NK-92 (cell line): ENCODE data around the gene DSC1.

Source experiments
- DNase-seq: peaks from one replicate; lab custom pipeline; 2025; ENCODE audit not compliant: unreplicated experiment; lab: John Stamatoyannopoulos, UW

Gene DSC1, protein sequence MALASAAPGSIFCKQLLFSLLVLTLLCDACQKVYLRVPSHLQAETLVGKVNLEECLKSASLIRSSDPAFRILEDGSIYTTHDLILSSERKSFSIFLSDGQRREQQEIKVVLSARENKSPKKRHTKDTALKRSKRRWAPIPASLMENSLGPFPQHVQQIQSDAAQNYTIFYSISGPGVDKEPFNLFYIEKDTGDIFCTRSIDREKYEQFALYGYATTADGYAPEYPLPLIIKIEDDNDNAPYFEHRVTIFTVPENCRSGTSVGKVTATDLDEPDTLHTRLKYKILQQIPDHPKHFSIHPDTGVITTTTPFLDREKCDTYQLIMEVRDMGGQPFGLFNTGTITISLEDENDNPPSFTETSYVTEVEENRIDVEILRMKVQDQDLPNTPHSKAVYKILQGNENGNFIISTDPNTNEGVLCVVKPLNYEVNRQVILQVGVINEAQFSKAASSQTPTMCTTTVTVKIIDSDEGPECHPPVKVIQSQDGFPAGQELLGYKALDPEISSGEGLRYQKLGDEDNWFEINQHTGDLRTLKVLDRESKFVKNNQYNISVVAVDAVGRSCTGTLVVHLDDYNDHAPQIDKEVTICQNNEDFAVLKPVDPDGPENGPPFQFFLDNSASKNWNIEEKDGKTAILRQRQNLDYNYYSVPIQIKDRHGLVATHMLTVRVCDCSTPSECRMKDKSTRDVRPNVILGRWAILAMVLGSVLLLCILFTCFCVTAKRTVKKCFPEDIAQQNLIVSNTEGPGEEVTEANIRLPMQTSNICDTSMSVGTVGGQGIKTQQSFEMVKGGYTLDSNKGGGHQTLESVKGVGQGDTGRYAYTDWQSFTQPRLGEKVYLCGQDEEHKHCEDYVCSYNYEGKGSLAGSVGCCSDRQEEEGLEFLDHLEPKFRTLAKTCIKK

DNA sequence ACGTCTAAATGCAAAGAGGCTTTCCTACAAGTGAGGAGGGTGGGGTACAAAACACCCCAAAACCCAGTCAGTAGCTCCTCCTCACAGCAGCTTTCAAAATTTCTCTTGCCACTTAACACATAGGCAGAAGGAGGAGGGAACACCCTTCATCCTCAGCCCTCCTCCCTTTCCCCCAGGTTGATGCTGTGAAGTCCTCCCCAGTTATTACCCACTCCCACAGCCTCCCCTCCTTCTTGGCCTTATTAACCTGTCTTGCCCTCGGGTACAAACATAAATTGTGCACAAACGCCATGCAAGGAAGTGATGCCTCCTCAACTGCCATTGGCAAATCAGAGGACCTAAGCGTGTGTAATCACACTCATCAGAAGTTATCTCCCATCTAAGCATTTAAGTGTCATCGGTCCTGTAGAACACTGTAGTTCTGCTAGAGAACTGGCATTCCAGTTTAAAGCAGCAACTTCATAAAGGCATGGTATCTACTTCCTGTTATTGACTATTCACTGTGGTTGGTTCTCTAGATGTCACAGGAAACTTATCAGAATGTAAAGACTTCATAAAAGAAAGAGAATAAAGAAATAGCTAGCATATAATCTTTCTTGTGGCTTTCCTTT, at the start of gene DSC1:
DSC1 (minus strand) TSS at position 32 of the 611 bp plus-strand sequence. CDS start 262 bp downstream, outside the sequence.
- DNase-seq: no peak

DNA sequence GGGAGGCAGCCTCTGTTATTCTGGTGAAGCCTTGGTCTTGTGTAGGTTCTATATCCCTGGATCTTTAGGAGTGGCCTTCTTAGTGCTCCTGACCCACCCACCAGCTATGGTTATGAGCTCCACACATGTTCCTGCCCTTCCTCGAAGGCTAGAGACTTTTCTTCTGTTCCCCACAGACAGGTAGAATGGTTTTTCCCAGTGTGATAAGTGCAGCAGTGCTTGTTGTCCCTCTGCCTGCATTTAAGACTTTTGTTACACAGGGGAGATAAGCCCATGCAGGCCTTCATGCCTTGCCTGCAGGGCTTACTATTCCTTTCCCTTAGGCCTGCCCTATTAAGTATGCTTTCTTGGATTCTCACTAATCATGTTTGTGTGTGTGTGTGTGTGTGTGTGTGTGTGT, 48.4 kb upstream of the DSC1 start:
- no peak for DNase-seq

DNA sequence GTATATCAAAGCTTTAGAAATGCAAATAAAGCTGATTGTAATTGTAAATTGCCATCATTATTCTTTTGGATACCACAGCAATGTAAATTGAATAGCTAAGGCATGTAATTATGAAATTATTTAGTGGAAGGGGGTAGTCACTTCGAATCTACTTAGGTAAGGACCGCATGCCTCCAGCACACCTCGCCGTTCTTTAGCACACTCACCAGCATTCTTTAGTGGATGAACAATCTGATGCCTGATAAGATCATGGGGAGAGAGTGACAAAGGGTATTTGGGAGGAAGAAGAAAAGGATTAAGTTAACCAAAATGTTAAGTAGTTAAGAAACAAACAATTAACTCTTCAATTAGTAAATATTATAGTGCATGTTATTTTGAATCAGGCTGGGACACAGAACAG, 46.4 kb upstream of the DSC1 start:
- no peak for DNase-seq

DNA sequence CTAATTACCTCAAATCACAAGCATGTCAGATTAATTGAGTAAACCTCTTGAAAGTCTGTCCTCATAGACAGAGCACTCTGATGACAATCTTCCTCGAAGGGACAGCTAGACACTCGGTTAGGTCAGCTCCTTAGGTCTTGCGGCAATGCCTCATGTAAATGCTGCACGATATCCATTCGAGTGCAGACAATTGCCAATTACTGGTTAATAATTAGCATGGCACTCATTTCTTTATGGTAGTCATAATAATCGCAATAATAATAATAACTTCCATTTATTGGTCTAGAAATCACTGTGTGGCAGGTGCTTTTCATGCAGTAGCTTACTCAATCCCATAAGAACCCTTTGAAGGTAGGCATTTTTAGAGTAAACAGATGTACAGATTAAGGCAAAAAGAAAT, 44.7 kb upstream of the DSC1 start:
- no peak for DNase-seq

DNA sequence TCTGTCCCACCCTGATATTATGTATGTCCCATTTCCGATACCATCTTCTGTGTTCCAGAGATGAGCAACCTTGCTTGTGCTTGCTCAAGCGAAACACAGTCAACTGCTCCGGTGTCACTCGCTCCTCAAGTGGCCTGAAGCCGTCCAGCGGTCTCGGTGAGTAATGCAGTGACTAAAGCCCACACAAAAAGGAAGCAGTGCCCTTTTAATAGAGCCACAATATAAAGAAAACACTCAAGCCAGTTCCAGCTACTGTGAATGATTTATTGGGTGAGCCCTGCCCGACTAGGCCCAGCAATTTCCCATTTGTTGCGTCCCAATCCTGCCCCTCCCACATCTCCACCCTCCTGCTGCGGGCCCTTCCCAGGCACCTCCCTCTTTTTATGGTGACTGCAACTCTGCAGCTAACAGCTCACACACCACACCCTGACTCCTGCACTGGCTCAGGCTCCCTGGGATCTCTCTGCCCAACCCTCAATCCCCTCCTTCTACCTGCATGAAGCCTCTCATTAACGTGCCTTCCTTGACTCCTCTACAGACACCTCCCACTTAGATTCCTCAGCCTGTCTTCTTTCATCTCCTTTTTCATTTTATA, 44.2 kb upstream of the DSC1 start:
- no peak for DNase-seq

DNA sequence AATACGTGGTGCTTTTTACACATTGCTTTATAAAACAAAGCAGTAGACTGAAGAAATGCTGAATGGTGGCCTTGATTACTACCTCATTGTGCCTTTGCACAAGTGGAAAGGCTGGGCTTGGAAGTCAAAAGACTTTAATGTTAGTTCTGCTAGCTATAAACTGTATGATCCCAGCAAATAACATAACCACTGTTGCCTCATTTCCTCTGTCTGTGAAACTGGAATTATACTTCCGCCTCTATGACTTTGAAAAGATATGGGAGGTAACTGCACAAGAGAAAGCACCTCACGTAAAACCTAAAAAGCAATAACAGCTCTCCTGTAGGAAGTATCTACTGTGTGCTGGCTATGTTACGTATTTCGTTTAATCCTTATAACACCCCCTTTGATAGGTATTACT, 43.4 kb upstream of the DSC1 start:
- DNase-seq: no peak

DNA sequence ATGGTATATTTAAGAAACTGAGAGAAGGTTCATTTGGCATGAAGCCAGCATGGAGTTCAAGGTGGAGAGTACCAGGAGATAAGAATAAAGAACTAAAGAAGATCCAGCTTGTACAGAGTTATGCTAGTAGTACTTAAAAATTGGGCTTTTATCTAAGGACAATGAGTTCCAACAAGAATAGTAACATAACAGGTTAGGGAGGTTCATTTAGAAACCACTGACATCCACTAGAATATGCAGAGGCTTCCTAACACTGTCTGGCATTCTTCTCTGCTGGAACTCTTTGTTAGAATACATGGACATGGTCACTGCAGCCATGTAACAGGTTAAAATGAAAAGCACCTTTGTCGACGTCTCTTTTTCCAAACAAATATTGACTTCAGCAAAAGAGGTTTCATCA, 42.6 kb upstream of the DSC1 start:
- no peak for DNase-seq

DNA sequence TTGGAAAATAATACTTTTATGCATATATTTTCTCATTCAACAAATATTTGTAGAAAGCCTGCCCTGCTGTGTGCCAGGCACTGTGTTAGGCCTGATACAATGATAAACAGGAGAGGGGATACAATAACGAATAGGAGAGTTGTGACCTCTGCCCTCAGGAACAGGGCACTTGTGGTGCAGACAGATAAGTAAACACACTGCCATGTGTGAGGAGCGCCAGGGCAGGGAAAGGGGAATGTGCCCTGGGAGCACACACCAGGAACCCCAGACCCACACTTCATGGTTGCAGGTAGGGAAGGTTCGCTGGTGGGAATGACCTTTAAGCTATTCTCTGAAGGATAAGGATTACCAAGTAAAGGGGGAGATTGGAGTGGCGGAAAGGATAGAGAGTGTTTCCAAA, 42.2 kb upstream of the DSC1 start:
- no peak for DNase-seq

DNA sequence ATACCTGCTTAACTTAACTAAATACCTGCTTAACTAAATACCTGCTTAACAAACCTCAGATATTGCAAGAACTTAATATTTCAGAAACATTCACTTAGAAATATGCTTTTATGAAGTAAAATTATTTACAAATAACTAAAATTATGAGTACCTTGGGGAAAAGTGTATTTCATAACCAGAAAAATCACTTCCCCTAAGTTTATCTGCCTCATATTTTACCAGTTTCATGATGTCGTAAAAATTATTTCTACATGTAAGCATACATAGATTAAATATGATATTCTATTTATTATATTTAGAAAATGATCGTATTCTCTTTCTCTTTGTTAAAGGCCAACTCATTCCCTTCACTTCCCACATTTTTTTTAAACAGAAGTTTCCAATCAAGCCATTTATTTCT, 41.5 kb upstream of the DSC1 start:
- DNase-seq: no peak

DNA sequence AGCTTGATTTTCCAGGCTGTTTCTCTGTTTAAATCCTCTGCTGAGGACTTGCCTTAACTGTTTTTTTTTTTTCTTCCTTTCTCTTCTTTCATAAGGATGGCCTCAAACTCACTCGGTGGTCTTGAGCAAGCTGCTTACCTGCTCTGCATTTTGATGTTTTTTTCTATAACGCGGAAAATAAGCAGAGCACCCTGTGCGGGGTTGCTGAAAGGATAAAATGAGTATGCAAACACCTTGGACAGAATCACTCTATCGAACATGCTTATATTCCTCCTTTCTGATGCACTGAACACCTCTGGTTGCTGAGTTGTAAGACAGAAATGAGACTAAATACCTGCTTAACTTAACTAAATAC, 41.1 kb upstream of the DSC1 start:
- no peak for DNase-seq

DNA sequence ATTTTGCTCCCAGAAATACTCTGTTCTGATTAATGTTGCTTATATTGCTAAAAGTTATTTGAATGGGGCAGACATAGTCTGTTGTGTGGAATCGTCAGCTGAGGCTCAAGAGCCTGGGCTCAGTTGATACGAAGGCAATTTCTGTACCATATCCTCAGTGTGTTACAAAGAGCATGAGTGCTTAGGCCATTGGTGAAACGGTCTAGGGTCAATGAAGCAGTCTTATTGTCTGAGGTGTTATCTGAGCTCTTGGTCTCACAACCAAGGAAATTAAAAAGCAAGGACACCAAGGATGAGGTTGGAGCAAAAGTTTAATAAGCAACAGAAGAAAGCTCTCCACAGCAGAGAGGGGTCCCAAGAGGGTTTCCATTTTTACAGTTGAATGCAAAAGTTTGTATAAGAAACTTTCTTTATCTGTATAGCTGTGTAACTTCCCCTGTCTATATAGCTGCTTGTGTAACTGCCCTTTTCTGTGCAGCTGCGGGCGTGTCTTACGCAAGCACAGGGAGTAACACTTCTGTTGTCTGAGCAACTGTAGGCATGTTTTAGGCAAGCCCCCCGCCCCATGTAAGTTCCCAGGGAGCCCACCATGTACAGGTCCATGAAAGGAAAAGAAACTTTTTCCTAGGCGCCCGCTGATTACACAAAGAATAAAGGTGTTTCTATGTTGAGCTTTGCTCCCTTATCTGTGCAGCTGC, 40.6 kb upstream of the DSC1 start:
- no peak for DNase-seq

DNA sequence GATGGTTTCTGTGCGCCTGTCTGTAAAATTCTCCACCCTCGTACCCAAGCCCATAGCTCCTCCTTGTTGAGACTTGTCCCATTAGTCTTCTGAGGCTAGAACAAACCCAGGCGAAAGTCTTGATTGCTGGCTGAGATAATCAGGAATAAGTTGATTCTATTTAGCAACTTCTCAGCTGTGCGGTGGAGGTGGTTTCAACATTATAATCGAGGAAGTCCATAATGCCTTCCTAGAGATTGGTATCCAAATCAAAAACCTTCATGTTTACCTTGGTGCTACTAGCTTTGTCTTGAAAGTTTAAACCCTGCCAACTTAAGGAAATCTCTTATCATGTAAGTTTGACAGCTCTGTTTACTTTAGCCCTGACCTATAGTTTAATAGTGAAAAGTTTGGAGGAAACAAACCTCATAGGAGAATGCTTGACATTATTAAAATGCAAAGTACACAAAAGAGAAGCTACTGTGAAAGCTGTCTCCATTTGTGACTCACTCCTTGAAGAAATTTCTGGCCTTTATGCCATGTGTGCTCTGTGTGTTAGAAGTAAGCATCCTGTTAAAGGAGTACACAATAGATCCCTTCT, 36.6 kb upstream of the DSC1 start:
- no peak for DNase-seq

DNA sequence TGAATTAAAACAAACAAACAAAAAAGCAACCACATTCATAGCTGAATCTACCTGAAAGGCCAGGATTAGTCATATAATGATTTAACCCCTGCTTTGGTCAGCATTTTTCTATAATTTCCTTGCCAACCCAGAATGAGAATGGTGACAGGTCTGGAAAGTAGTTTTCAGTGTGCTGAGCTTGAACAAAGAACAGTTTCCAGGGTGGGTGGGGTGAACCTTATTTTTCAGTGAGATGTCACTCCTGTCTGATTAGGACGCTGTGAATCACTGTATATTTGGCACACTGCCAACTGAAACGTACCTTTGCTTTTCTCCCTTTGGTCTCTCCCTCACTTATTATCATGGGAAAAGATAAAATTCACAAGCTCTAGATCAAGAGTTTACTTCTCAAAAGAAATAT, 35.0 kb upstream of the DSC1 start:
- DNase-seq: no peak

DNA sequence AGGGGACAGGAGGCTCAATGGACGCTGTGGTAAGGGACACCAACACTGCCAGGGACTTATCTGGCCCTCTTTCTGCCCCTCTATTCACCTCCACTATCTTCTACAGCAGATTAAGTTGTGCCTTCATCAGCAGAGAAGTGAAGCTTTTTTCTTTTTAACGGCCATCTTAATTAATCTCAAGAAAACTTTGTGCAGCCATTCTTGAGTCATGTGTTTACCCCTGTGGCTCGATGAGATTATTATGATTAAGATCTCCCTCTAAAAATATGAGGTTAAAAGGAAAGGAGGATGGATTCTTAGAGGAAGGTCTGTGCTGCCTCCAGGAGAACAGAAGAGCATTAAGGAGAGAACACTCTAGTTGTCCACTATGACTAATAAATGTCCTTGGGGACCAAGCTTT, 32.4 kb upstream of the DSC1 start:
- no peak for DNase-seq

DNA sequence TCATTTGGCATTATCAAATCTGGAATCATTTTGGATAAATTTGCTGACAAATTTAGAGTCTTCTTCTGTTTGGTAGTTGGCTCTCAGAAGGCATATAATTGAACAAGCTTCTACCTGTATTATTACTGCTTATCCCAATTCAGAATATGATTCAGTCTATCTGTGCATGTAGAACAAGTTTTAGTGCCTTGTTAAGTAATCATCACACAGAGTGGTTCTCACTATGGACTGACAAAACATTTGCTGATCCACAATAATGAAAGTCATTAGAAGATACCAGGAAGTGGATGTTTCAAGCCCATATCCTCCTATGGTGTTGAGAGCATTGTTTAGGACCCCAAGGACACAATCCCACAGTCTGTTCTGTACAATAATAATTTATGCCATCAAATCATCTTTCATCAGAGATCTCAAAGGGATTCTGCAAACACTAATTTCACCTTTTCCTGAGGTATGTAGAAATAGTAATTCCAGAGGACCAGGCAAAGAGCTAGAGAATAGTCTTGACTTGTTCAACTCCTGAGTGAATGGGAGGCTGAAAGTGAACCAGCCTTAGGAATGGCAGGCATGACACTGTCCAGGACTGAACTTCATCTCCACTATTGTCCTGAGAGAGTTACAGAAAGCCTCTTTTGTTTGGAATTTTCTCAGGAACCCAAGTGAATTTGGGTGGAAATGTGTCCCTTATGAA, 29.6 kb upstream of the DSC1 start:
- no peak for DNase-seq

DNA sequence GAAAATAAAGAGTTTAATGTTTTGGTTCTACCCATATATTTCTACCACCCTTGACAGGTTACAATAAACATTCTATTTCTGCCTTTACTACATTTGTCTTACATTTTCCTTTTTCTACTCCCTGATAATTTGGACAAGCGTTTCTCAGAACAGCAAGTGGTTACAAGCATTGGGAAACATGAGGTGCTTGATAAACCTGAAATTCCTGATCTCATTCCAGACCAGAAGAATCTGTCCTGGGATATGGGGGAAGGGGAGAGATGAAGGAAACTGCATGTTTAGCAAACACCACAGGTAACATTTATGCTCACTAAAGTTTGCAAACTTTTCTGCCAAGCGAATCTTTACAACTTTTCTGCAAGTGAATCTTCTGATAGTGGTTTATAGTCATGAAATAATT, 28.3 kb upstream of the DSC1 start:
- DNase-seq: no peak

DNA sequence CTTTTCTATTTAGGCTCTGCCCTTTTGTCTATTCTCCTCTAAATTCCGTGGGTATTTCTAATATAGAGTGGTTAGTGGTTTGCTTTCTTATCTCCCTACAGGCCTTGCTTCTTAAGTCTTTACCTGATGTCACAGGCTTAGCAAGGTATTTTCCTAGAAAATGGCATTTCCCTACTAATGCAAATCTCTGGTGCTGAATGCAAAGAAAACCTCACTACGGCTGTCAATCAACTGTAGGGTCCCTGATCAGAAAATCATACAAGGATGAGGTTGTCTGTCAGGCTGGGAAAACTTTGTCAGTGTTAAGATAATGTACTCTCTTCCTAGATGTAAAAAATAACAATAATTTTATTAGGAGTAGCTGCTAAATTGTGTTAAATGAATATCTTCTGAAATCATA, 27.1 kb upstream of the DSC1 start:
- no peak for DNase-seq

DNA sequence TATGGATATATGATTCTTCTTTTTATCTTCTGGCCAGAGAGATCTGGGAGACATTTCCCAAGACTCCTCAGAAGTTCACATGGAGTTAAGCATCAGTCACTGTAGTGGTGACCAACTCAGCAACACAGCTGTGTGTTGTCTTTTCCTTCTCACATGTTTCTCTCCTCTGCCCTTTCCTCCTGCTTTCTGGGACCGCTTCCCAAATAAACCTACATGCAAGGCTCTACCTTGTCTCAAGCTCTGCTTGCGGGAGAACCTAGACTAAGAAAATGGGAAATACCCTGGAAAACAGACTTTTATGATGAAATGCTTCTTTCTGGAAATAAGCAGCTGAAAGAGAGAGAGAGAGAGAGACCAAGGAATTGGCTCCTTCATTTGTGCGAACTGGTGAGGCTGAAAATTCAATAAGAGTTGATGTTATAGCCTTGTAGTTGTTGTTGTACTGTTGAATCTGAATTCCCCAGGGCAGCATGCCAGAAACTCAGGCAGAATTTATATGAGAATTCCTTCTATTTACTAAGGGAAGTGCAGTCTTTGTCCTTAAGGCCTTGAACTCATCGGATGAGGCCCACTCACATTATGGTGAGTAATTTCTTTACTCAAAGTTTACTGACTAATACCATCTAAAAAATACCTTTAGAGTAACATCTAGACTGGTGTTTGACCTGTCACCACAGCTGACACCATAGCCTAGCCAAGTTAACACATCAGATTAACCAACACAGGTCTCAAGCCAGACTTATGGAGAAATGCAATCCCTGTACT, 22.7 kb upstream of the DSC1 start:
- no peak for DNase-seq

DNA sequence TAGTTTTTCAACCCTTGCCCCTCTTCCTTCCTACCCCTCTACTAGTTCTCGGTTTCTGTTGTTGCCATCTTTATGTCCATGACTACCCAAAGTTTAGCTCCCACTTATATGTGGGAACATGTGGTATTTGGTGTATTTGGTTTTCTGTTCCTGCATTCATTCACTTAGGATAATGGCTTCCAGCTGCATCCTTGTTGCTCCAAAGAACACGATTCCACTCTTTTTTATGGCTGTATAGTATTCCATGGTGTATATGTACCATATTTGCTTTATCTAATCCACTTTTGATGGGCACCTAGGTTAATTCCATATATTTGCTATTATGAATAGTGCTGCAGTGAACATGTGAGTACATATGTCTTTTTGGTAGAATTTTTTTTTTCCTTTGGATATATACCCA, 20.6 kb upstream of the DSC1 start:
- DNase-seq: no peak
